Right lobe of liver (tissue), 6 donors: ENCODE measurements around the gene SLC30A1. TPM values are rescaled to one million over a fixed set of nuclear protein-coding genes. Genes with fewer than 3 reads are reported as not detected.

ENCODE experiments used
- ATAC-seq, 4 donors: fragments of 200-7000 bp; cut with Tn5 transposase; one replicate each; pipeline ENCODE4 v1.9.1; 2020; ENCODE audit warnings: mild to moderate bottlenecking in 4 of 4, moderate library complexity in 4 of 4
- DNase-seq, 3 donors: peaks; one replicate each; pipeline ENCODE4 v3.0.0-alpha.2; 2020
- H3K27ac ChIP-seq, 3 donors: fragments of 200-600 bp; one replicate each; pipeline ENCODE4 v1.8.0; 2022
- H3K27me3 ChIP-seq, 2 donors: fragments of 200-600 bp; one replicate each; pipeline ENCODE4 v1.8.0; 2022
- H3K36me3 ChIP-seq, 4 donors: fragments of 200-600 bp; sonication (generic) in 1 of 4; one replicate each; pipeline versions ENCODE4 v1.5.1 to v1.8.0; 2017 to 2022; ENCODE audit warnings: control low read depth in 1 of 4
- H3K4me1 ChIP-seq, 4 donors: fragments of 200-600 bp; sonication (generic) in 1 of 4; one replicate each; pipeline versions ENCODE4 v1.5.1 to v1.8.0; 2017 to 2022; ENCODE audit warnings: control low read depth in 1 of 4
- H3K4me3 ChIP-seq, 3 donors: fragments of 200-600 bp; one replicate each; pipeline ENCODE4 v1.8.0; 2022
- H3K9me3 ChIP-seq, 4 donors: fragments of 200-600 bp; sonication (generic) in 1 of 4; one replicate each; pipeline versions ENCODE4 v1.5.1 to v1.8.0; 2017 to 2022; ENCODE audit warnings: control low read depth in 1 of 4
- POLR2A ChIP-seq: fragments of 450-650 bp; IDR thresholded peaks from one replicate; pipeline ENCODE4 v1.6.1; 2017; ENCODE audit warnings: antibody characterized with exemption, mild to moderate bottlenecking
- WGBS: methylation state at CpG from one replicate; pipeline ENCODE4 v1.1.6; 2018; ENCODE audit warnings: low coverage, low lambda C conversion rate; ENCODE audit not compliant: insufficient coverage; ENCODE audit errors: missing lambda C conversion rate; 5-methylcytosine and 5-hydroxymethylcytosine counted together
- intact Hi-C, 2 donors: fragments of 100-400 bp; cut with DNase I; formaldehyde crosslinking; loops; one replicate each; pipeline versions ENCODE4 v1.11.2 to v1.14.1; 2022
- total RNA-seq, 6 experiments: library from RNA; depleted of rRNA in 2 of 6; stranded (reverse); fragments of >200 nt in 2 of 6; fragmentation: NEBNext Ultra II Directional in 3 of 6; extraction: Animal tissue kit (Norgen Biotek cat#: 25700) in 3 of 6; gene quantifications; one replicate each; pipeline versions ENCODE4 v1.1.0 to v1.2.4, GENCODE V29; 2016 to 2023
- TF ChIP-seq, protein P1 (sequence below), 4 donors: fragments of 200-600 bp in 3 of 4; fragments of 450-650 bp in 1 of 4; IDR thresholded peaks; one replicate each; pipeline versions ENCODE4 v1.5.1 to v1.8.0; 2016 to 2022; ENCODE audit warnings: antibody characterized with exemption in 4 of 4, mild to moderate bottlenecking in 2 of 4
- donor health status: DM: no; HTN: yes; CAD: no.
- donor health status: DM: no; HTN: no; CAD: no.
- donor health status: DM: no; HTN: no; CAD: no.
- donor health status: DM: no; HTN: yes; CAD: no.
- donor health status: DM: no; HTN: yes; CAD: no.

The SLC30A1 gene
- total RNA-seq, 6 experiments from 2014 or later = 23.2 to 72.9 (median 48.2) TPM

- 87% methylated on average over 4 of the region's 6 CpGs for WGBS
- intact Hi-C loops = no loop called here
- TF ChIP-seq, protein P1, sequence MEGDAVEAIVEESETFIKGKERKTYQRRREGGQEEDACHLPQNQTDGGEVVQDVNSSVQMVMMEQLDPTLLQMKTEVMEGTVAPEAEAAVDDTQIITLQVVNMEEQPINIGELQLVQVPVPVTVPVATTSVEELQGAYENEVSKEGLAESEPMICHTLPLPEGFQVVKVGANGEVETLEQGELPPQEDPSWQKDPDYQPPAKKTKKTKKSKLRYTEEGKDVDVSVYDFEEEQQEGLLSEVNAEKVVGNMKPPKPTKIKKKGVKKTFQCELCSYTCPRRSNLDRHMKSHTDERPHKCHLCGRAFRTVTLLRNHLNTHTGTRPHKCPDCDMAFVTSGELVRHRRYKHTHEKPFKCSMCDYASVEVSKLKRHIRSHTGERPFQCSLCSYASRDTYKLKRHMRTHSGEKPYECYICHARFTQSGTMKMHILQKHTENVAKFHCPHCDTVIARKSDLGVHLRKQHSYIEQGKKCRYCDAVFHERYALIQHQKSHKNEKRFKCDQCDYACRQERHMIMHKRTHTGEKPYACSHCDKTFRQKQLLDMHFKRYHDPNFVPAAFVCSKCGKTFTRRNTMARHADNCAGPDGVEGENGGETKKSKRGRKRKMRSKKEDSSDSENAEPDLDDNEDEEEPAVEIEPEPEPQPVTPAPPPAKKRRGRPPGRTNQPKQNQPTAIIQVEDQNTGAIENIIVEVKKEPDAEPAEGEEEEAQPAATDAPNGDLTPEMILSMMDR (IDR thresholded peaks at IDR 0.05) = no peak
- no peak for TF ChIP-seq POLR2A
- ATAC-seq (no peak), DNase-seq (no peak)
- no peaks in the 10 kb centered on the region for H3K4me1 ChIP-seq
- H3K27ac ChIP-seq = no peak overlapping the region
- no peak overlapping the region for H3K4me3 ChIP-seq
- no peaks in the 10 kb centered on the region for H3K36me3 ChIP-seq
- no peaks in the 10 kb centered on the region for H3K9me3 ChIP-seq
- no peaks in the 10 kb centered on the region for H3K27me3 ChIP-seq
Measured at GRCh38 chr1:211532088-211532444, 46.9 kb downstream of the SLC30A1 start.

DNA sequence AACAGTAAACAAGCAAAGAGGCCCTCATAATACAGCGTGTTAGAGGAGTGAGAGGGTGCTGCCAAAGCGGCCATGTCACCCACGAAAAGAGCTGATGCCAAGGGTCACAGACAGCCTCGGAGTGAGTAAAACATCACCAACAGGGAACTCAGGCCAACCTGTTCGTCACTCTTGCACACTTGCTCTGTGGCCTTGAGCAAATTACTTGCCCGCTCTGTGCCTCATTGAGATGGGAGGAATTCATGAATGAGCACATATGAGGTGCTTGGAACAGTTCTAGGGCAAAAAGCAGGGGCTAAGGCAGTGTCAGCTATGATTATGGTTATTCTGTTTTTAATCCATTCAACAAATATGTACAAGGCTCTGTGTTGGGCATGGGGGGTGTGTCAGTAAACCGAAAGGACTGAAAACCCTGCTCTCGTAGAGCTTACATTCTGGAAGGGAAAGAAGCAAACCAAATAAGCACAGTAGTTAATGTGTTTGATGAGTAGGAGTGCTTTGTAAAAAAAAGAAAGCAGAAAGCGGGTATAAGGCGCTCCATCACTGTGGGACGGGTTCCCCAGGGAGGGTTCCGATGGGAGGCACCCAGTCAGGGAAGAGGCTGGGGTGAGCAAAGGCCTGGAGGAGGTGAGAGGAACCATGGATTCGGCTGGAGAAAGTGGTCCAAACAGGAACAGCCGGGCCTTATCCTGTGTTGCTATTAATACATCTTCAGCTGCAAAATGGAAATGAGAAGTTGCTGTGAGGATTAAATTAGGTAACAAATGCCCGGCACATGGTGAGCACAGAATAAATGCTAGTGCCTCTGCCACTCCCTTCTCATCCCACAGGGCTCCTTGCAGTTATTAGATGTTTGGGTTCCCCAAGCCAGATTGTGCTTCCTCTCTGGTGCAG lies 47.5 kb downstream of the SLC30A1 start:
- Histone ChIP-seq H3K27me3 (no peaks in the 10 kb centered on the region), H3K4me1 (no peaks in the 10 kb centered on the region), H3K4me3 (no peak overlapping the region), H3K27ac (no peak overlapping the region), H3K9me3 (no peaks in the 10 kb centered on the region), H3K36me3 (no peaks in the 10 kb centered on the region)
- intact Hi-C loops = no loop called here
- TF ChIP-seq POLR2A = no peak
- TF ChIP-seq, protein P1 (IDR thresholded peaks at IDR 0.05) = no peak
- 77% methylated on average over 14 of the region's 15 CpGs for WGBS
- DNase-seq (no peak), ATAC-seq (no peak)

DNA sequence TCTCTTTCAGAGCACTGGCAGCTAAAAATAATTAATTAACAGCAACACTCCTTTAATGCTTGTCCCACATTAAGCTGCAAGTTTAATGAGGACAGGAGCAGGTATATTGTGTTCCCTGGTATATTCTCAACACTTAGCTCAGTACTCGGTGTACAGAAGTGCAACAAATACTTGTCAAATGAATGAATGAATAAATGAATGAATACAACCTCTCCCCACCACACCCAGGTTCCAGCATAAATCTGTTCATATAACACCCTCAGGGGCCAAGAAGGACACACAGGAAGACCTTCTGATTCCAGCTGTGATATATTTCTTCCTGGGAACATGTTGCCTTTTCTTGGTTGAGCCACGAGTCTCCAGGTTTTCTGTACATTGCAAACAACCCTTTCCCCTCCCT lies 48.9 kb downstream of the SLC30A1 start:
- H3K36me3 ChIP-seq = no peaks in the 10 kb centered on the region
- WGBS = 77% methylated on average over 2 of the region's 2 CpGs
- intact Hi-C loops = no loop called here

DNA sequence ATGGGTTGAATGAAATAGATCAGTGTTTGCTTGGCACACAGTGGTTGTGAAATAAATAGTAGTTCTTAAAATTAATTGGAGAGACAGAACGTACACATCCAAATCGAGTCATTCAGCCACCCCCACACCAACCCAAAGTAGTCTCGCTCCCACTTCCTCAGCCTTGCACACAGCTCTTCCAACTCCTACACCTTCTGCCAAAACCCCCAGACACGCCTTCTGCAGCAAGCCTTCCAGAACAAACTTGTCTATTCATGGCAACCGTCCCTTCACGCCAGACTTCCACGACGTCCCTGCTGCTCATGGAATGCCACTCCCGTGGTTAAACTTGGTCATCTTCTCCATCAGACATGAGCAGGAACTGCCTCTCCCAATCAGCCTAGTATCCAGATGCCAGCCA lies 49.5 kb downstream of the SLC30A1 start:
- H3K27ac ChIP-seq = no peak overlapping the region
- WGBS = 64% methylated on average over 8 of the region's 9 CpGs
- TF ChIP-seq, protein P1 (IDR thresholded peaks at IDR 0.05) = no peak
- TF ChIP-seq POLR2A = no peak
- DNase-seq (no peak), ATAC-seq (peak in 2 of 4 donors; percentile 12 to 39)
- H3K9me3 ChIP-seq = no peaks in the 10 kb centered on the region
- no peaks in the 10 kb centered on the region for H3K27me3 ChIP-seq
- H3K36me3 ChIP-seq = no peaks in the 10 kb centered on the region
- peaks cover 0 to 7% (median 2%) of the 10 kb centered on the region in 4 donors for H3K4me1 ChIP-seq
- H3K4me3 ChIP-seq = no peak overlapping the region
- intact Hi-C loops = no loop called here

More for the DNA sequence above, 48.9 kb downstream of the SLC30A1 start:
- Histone ChIP-seq H3K27me3 (no peaks in the 10 kb centered on the region), H3K4me3 (no peak overlapping the region), H3K9me3 (no peaks in the 10 kb centered on the region), H3K27ac (no peak overlapping the region), H3K4me1 (peaks cover 0 to under 1% (median 0%) of the 10 kb centered on the region in 4 donors)
- no peak for DNase-seq
- TF ChIP-seq, protein P1 (IDR thresholded peaks at IDR 0.05) = no peak
- no peak for TF ChIP-seq POLR2A
- ATAC-seq = no peak
